Measurements from ENCODE around the gene ZFP36.

ZFP36 gene

GRCh38 chr19:39444598-39445195 is 38.0 kb downstream of the ZFP36 start:
- peak overlapping the region; percentile 71 for H3K27ac ChIP-seq (replicated peaks; ENCODE audit: low read length)
- peaks cover 8 to 33% of the 10 kb centered on the region in 2 donors for H3K36me3 ChIP-seq (replicated peaks in 1 of 2; ENCODE audit: control insufficient read depth in 2 of 2, insufficient read depth in 2 of 2, low read length in 2 of 2)
- peak overlapping the region; percentile 84 for H3K18ac ChIP-seq (ENCODE audit: low read length)
- H3K4me1 ChIP-seq (ENCODE audit: control insufficient read depth in 2 of 2, insufficient read depth in 1 of 2, low read depth in 1 of 2, low read length in 2 of 2): peaks cover 3 to 6% of the 10 kb centered on the region in 2 donors
- no peak overlapping the region for H2BK12ac ChIP-seq (ENCODE audit: low read length)
- H3K4me3 ChIP-seq (ENCODE audit: low read length in 2 of 2): peak overlapping the region; percentile 97 to 98
- H3K23ac ChIP-seq (ENCODE audit: low read depth, low read length, poor library complexity): no peak overlapping the region
- peak overlapping the region; percentile 17 for H3K9ac ChIP-seq (ENCODE audit: low read depth, low read length, poor library complexity)
- WGBS, 2 donors (ENCODE audit: extremely low coverage in 2 of 2, insufficient read length in 2 of 2, insufficient replicate concordance in 1 of 2): no CpG with 5 or more reads among the region's 17 CpGs
- H2AK5ac ChIP-seq (ENCODE audit: low read depth, low read length): no peak overlapping the region
- H4K8ac ChIP-seq (ENCODE audit: low read depth, low read length): no peak overlapping the region
- H3K27me3 ChIP-seq (ENCODE audit: control insufficient read depth in 3 of 3, insufficient read depth in 3 of 3, low read depth in 1 of 3, low read length in 3 of 3): no peaks in the 10 kb centered on the region
- DNase-seq (ENCODE audit: low spot score): no peak
- peaks cover 20% of the 10 kb centered on the region for H3K79me1 ChIP-seq (ENCODE audit: low read depth, low read length)
- no peak overlapping the region for H3K4ac ChIP-seq (ENCODE audit: low read length)
- H3K14ac ChIP-seq (ENCODE audit: low read length): no peak overlapping the region
- peak overlapping the region; percentile 78 for H3K4me2 ChIP-seq (ENCODE audit: insufficient read depth, low read length, poor library complexity, severe bottlenecking)
- no peaks in the 10 kb centered on the region for H3K9me3 ChIP-seq (replicated peaks in 1 of 2; ENCODE audit: control insufficient read depth in 2 of 2, insufficient read depth in 1 of 2, low read depth in 1 of 2, low read length in 2 of 2)
- H2BK120ac ChIP-seq (ENCODE audit: low read depth, low read length): no peak overlapping the region
- peak overlapping the region; percentile 42 for H2BK5ac ChIP-seq (ENCODE audit: low read length)
- H2AFZ ChIP-seq (ENCODE audit: low read length): peak overlapping the region; percentile 88
- no peak overlapping the region for H2BK15ac ChIP-seq (ENCODE audit: low read length)
- H4K91ac ChIP-seq (ENCODE audit: low read depth, low read length, poor library complexity): no peak overlapping the region

- H3K4me3 ChIP-seq (ENCODE audit: low read length in 2 of 2): peak within 1 kb of the TSS; percentile 97 to 98
- H3K27ac ChIP-seq (replicated peaks; ENCODE audit: low read length): peak within 1 kb of the TSS; percentile 71
- DNase-seq (ENCODE audit: low spot score): peak; percentile 94
- H3K23ac ChIP-seq (ENCODE audit: low read depth, low read length, poor library complexity): peak within 1 kb of the TSS; percentile 87
- H3K27me3 ChIP-seq (ENCODE audit: control insufficient read depth in 3 of 3, insufficient read depth in 3 of 3, low read depth in 1 of 3, low read length in 3 of 3): no peaks in the 10 kb centered on the region
- peaks cover 9 to 38% of the 10 kb centered on the region in 2 donors for H3K36me3 ChIP-seq (replicated peaks in 1 of 2; ENCODE audit: control insufficient read depth in 2 of 2, insufficient read depth in 2 of 2, low read length in 2 of 2)
- no peak within 1 kb of the TSS for H2BK120ac ChIP-seq (ENCODE audit: low read depth, low read length)
- peak within 1 kb of the TSS; percentile 54 for H2BK15ac ChIP-seq (ENCODE audit: low read length)
- no peak within 1 kb of the TSS for H4K8ac ChIP-seq (ENCODE audit: low read depth, low read length)
- peak within 1 kb of the TSS; percentile 88 for H2AFZ ChIP-seq (ENCODE audit: low read length)
- H2BK12ac ChIP-seq (ENCODE audit: low read length): no peak within 1 kb of the TSS
- H4K91ac ChIP-seq (ENCODE audit: low read depth, low read length, poor library complexity): no peak within 1 kb of the TSS
- H3K14ac ChIP-seq (ENCODE audit: low read length): peak within 1 kb of the TSS; percentile 77
- peak within 1 kb of the TSS; percentile 77 for H2AK5ac ChIP-seq (ENCODE audit: low read depth, low read length)
- peaks cover 3 to 6% of the 10 kb centered on the region in 2 donors for H3K4me1 ChIP-seq (ENCODE audit: control insufficient read depth in 2 of 2, insufficient read depth in 1 of 2, low read depth in 1 of 2, low read length in 2 of 2)
- H3K9me3 ChIP-seq (replicated peaks in 1 of 2; ENCODE audit: control insufficient read depth in 2 of 2, insufficient read depth in 1 of 2, low read depth in 1 of 2, low read length in 2 of 2): no peaks in the 10 kb centered on the region
- H3K79me1 ChIP-seq (ENCODE audit: low read depth, low read length): peaks cover 22% of the 10 kb centered on the region
- H3K18ac ChIP-seq (ENCODE audit: low read length): peak within 1 kb of the TSS; percentile 93
- no peak within 1 kb of the TSS for H3K4ac ChIP-seq (ENCODE audit: low read length)
- peak within 1 kb of the TSS; percentile 99 for H3K9ac ChIP-seq (ENCODE audit: low read depth, low read length, poor library complexity)
- H3K4me2 ChIP-seq (ENCODE audit: insufficient read depth, low read length, poor library complexity, severe bottlenecking): peak within 1 kb of the TSS; percentile 78
- WGBS, 2 donors (ENCODE audit: extremely low coverage in 2 of 2, insufficient read length in 2 of 2, insufficient replicate concordance in 1 of 2): no CpG with 5 or more reads among the region's 68 CpGs
- H2BK5ac ChIP-seq (ENCODE audit: low read length): peak within 1 kb of the TSS; percentile 42
These were observed 38.8 kb downstream of the ZFP36 start, which contains the start of gene SUPT5H for GRCh38 chr19:39445196-39446111. SUPT5H (plus strand) TSS chr19:39445582; CDS start chr19:39445891, 309 bp downstream.

- Histone ChIP-seq H2AFZ (ENCODE audit: low read length) (no peak overlapping the region), H3K14ac (ENCODE audit: low read length) (no peak overlapping the region), H3K9ac (ENCODE audit: low read depth, low read length, poor library complexity) (no peak overlapping the region), H2BK15ac (ENCODE audit: low read length) (no peak overlapping the region), H4K8ac (ENCODE audit: low read depth, low read length) (no peak overlapping the region), H2AK5ac (ENCODE audit: low read depth, low read length) (no peak overlapping the region), H3K4me2 (ENCODE audit: insufficient read depth, low read length, poor library complexity, severe bottlenecking) (no peak overlapping the region), H3K4me3 (ENCODE audit: low read length in 2 of 2) (peak overlapping the region; percentile 15 to 98), H4K91ac (ENCODE audit: low read depth, low read length, poor library complexity) (no peak overlapping the region), H3K4me1 (ENCODE audit: control insufficient read depth in 2 of 2, insufficient read depth in 1 of 2, low read depth in 1 of 2, low read length in 2 of 2) (peaks cover 3 to 6% of the 10 kb centered on the region in 2 donors), H3K36me3 (replicated peaks in 1 of 2; ENCODE audit: control insufficient read depth in 2 of 2, insufficient read depth in 2 of 2, low read length in 2 of 2) (peaks cover 12 to 45% of the 10 kb centered on the region in 2 donors), H3K27ac (replicated peaks; ENCODE audit: low read length) (no peak overlapping the region), H3K18ac (ENCODE audit: low read length) (no peak overlapping the region), H3K79me1 (ENCODE audit: low read depth, low read length) (peaks cover 25% of the 10 kb centered on the region), H3K9me3 (replicated peaks in 1 of 2; ENCODE audit: control insufficient read depth in 2 of 2, insufficient read depth in 1 of 2, low read depth in 1 of 2, low read length in 2 of 2) (no peaks in the 10 kb centered on the region), H3K23ac (ENCODE audit: low read depth, low read length, poor library complexity) (no peak overlapping the region), H2BK5ac (ENCODE audit: low read length) (no peak overlapping the region), H2BK120ac (ENCODE audit: low read depth, low read length) (no peak overlapping the region), H3K27me3 (ENCODE audit: control insufficient read depth in 3 of 3, insufficient read depth in 3 of 3, low read depth in 1 of 3, low read length in 3 of 3) (no peaks in the 10 kb centered on the region), H2BK12ac (ENCODE audit: low read length) (no peak overlapping the region), H3K4ac (ENCODE audit: low read length) (no peak overlapping the region)
- WGBS, 2 donors (ENCODE audit: extremely low coverage in 2 of 2, insufficient read length in 2 of 2, insufficient replicate concordance in 1 of 2): no CpG with 5 or more reads among the region's 16 CpGs
- no peak for DNase-seq (ENCODE audit: low spot score)
These were observed 39.9 kb downstream of the ZFP36 start for GRCh38 chr19:39446365-39447084.

Data from neuronal stem cell (in vitro differentiated cells).